ENCODE data around the gene DDC. TPM values are rescaled to one million over a fixed set of nuclear protein-coding genes. Genes with fewer than 3 reads are reported as not detected.

DDC gene
- total RNA-seq, 1 donor from 2014 or later = not detected

DNA sequence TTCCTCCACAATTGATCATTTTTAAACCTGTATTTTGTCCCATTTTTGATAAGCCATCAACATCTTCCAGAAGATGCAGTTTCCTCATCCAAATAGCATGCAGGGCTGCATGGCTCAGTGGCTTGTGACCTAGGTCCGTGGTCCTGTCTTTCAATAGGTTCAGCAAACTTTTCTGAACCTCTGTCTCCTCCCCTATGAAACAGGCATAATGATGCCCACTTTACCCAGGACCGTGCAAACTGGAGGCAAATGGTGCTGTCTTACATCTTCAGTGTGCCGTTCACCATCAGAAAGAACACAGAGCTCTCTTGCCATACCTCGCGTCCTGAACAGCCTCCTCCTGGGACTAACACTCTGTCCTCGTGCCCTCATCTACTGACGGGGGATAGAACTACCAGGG, 92.8 kb downstream of the DDC start:
- Mint-ChIP-seq H3K4me3 (ENCODE audit: unreplicated experiment) (no peak overlapping the region), H3K36me3 (ENCODE audit: low read depth) (no peaks in the 10 kb centered on the region), H3K27ac (ENCODE audit: unreplicated experiment) (no peak overlapping the region), H3K27me3 (ENCODE audit: low read depth) (peaks cover 40% of the 10 kb centered on the region), H3K4me1 (ENCODE audit: low read depth) (peaks cover 14% of the 10 kb centered on the region), H3K9me3 (ENCODE audit: low read depth) (no peaks in the 10 kb centered on the region)
- no peak for TF ChIP-seq CTCF (IDR thresholded peaks at IDR 0.05)
- DNase-seq (ENCODE audit: low spot score) = no peak

- DNase-seq (ENCODE audit: low spot score) = no peak
- Mint-ChIP-seq H3K9me3 (ENCODE audit: low read depth) (no peaks in the 10 kb centered on the region), H3K4me1 (ENCODE audit: low read depth) (peaks cover 14% of the 10 kb centered on the region), H3K36me3 (ENCODE audit: low read depth) (no peaks in the 10 kb centered on the region), H3K27ac (ENCODE audit: unreplicated experiment) (no peak overlapping the region), H3K4me3 (ENCODE audit: unreplicated experiment) (no peak overlapping the region), H3K27me3 (ENCODE audit: low read depth) (peaks cover 44% of the 10 kb centered on the region)
- TF ChIP-seq CTCF (IDR thresholded peaks at IDR 0.05) = no peak
These were observed 93.2 kb downstream of the DDC start for GRCh38 chr7:50471970-50472369.

DNA sequence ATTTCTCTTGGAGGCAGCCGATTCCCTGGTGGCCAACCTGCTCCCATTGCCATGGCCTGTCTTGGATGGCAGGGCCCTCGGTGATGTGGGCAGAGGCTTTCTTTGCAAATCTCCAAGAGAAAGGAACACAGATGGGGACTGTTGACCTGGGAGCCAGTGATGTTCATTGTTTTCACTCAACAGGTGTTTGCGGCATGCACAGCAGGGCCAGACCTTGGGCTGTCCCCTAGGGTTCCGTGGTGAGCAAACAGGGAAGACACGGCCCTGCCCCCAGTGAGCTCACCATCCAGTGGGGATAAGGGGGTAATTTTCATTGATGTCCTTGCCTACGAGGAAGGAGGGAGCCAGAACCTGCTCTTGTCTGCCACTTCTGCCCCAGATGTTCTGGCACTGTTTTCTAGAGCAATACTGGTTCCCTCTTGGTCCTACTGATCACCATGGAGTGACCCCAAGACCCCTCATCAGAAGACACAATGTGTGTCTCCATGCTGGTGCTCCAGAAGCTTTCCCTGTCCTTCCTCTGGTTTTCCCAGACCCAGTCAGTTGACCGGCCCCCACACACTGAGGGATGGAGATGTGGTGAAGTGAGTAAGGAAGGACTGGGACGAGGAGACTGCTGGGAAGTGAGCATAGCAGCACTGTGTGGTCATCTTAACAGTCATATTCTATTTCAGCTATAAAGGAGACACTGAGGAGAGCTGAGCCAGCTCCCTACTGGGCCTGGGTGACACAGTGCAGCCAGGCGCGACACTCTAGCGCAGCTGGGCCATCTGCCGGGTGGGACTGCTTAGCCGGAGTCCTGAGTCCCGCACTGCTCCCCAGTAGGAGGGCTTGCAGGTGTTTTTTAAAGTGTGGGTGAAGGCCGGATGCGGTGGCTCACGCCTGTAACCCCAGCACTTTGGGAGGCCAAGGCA, 94.7 kb downstream of the DDC start:
- Mint-ChIP-seq H3K9me3 (ENCODE audit: low read depth) (no peaks in the 10 kb centered on the region), H3K36me3 (ENCODE audit: low read depth) (no peaks in the 10 kb centered on the region), H3K4me1 (ENCODE audit: low read depth) (peaks cover 14% of the 10 kb centered on the region), H3K27ac (ENCODE audit: unreplicated experiment) (no peak overlapping the region), H3K27me3 (ENCODE audit: low read depth) (peaks cover 42% of the 10 kb centered on the region), H3K4me3 (ENCODE audit: unreplicated experiment) (no peak overlapping the region)
- DNase-seq (ENCODE audit: low spot score) = no peak
- no peak for TF ChIP-seq CTCF (IDR thresholded peaks at IDR 0.05)

DNA sequence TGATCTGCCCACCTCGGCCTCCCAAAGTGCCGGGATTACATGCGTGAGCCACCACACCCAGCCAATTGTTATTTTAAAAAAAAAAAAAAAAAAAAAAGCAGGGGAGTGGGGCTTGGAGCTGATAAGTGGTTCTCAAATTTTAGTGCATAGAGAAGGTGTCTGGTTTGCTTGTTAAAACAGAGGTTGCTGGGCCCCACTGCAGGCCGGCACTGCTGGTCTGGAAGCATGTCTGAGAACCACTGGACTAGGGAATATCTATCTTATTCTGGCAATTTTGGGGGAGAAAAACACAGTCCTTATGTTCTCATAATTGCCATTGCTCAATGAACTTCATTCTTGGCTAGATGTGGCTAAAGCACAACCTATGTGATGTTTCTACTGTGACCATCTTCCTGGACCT, 96.0 kb downstream of the DDC start:
- DNase-seq (ENCODE audit: low spot score) = no peak
- Mint-ChIP-seq H3K4me1 (ENCODE audit: low read depth) (peaks cover 6% of the 10 kb centered on the region), H3K36me3 (ENCODE audit: low read depth) (no peaks in the 10 kb centered on the region), H3K27ac (ENCODE audit: unreplicated experiment) (no peak overlapping the region), H3K9me3 (ENCODE audit: low read depth) (no peaks in the 10 kb centered on the region), H3K4me3 (ENCODE audit: unreplicated experiment) (no peak overlapping the region), H3K27me3 (ENCODE audit: low read depth) (peaks cover 37% of the 10 kb centered on the region)
- no peak for TF ChIP-seq CTCF (IDR thresholded peaks at IDR 0.05)

- H3K27me3 Mint-ChIP-seq (ENCODE audit: low read depth) = peaks cover 32% of the 10 kb centered on the region
- H3K36me3 Mint-ChIP-seq (ENCODE audit: low read depth) = no peaks in the 10 kb centered on the region
- no peak overlapping the region for H3K27ac Mint-ChIP-seq (ENCODE audit: unreplicated experiment)
- no peaks in the 10 kb centered on the region for H3K9me3 Mint-ChIP-seq (ENCODE audit: low read depth)
- H3K4me1 Mint-ChIP-seq (ENCODE audit: low read depth) = peaks cover 4% of the 10 kb centered on the region
- H3K4me3 Mint-ChIP-seq (ENCODE audit: unreplicated experiment) = no peak overlapping the region
- no peak for DNase-seq (ENCODE audit: low spot score)
- peak; percentile 97 for TF ChIP-seq CTCF (IDR thresholded peaks at IDR 0.05)
These were observed 97.2 kb downstream of the DDC start for GRCh38 chr7:50467817-50468610.
